Endothelial cell (in vitro differentiated cells): Measurements from ENCODE around the gene PARD3. TPM values are rescaled to one million over a fixed set of nuclear protein-coding genes. Genes with fewer than 3 reads are reported as not detected.

ENCODE experiments used
- DNase-seq: peaks from one replicate; pipeline ENCODE4 v3.0.0; 2021; ENCODE audit warnings: low spot score
- H3K27ac Mint-ChIP-seq: one replicate; pipeline ENCODE4 v1.8.0; 2021; ENCODE audit warnings: mixed read lengths, inconsistent platforms; ENCODE audit not compliant: unreplicated experiment
- H3K27me3 Mint-ChIP-seq: one replicate; pipeline ENCODE4 v1.8.0; 2021; ENCODE audit warnings: mild to moderate bottlenecking, moderate library complexity, mixed read lengths, inconsistent platforms; ENCODE audit not compliant: unreplicated experiment
- H3K36me3 Mint-ChIP-seq: one replicate; pipeline ENCODE4 v1.8.0; 2021; ENCODE audit warnings: mild to moderate bottlenecking, low read depth, mixed read lengths, inconsistent platforms; ENCODE audit not compliant: unreplicated experiment
- H3K4me1 Mint-ChIP-seq: one replicate; pipeline ENCODE4 v1.8.0; 2021; ENCODE audit warnings: mild to moderate bottlenecking, mixed read lengths, inconsistent platforms; ENCODE audit not compliant: unreplicated experiment
- H3K4me3 Mint-ChIP-seq: one replicate; pipeline ENCODE4 v1.8.0; 2021; ENCODE audit warnings: mild to moderate bottlenecking, mixed read lengths, inconsistent platforms; ENCODE audit not compliant: unreplicated experiment
- H3K9me3 Mint-ChIP-seq: one replicate; pipeline ENCODE4 v1.8.0; 2021; ENCODE audit warnings: mixed read lengths, inconsistent platforms; ENCODE audit not compliant: unreplicated experiment
- CTCF ChIP-seq: fragments of 200-600 bp; sonication (generic); IDR thresholded peaks from one replicate; pipeline ENCODE4 v1.5.0; 2021; ENCODE audit warnings: antibody characterized with exemption; ENCODE audit not compliant: unreplicated experiment
- total RNA-seq: library from RNA; stranded (reverse); fragmentation: NEBNext Ultra II Directional; extraction: Animal tissue kit (Norgen Biotek cat#: 25700); gene quantifications from one replicate; pipeline ENCODE4 v1.2.1, GENCODE V29; 2021; ENCODE audit not compliant: unreplicated experiment

PARD3 gene
- total RNA-seq, 1 donor from 2014 or later = 35.2 TPM

- Mint-ChIP-seq H3K9me3 (no peaks in the 10 kb centered on the region), H3K27ac (no peak overlapping the region), H3K4me1 (no peaks in the 10 kb centered on the region), H3K36me3 (no peaks in the 10 kb centered on the region), H3K27me3 (no peaks in the 10 kb centered on the region), H3K4me3 (no peak overlapping the region)
- DNase-seq = no peak
- TF ChIP-seq CTCF = no peak
Observed at GRCh38 chr10:34470307-34470706, 344.8 kb downstream of the PARD3 start.

DNA sequence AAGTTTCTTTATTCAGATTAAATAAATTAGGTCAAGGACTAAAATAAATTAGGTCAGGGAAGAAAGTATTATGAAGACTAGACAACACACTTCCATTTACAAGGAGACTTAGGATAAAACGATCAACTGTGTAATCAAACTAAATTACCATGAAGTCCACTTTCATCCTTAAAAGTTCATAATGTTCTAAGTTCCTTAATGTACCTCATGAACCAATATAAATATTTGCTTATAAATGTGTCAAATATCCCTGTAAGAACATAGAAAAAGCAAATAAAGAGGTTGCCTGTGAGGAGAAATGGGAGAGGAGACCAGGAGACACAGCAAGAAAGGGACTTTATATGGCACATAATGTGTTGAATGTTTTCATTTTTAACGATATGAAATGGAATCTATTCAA lies 345.6 kb downstream of the PARD3 start:
- no peak for DNase-seq
- no peak for TF ChIP-seq CTCF
- no peak overlapping the region for H3K4me3 Mint-ChIP-seq
- H3K36me3 Mint-ChIP-seq = no peaks in the 10 kb centered on the region
- no peaks in the 10 kb centered on the region for H3K4me1 Mint-ChIP-seq
- H3K27me3 Mint-ChIP-seq = no peaks in the 10 kb centered on the region
- no peaks in the 10 kb centered on the region for H3K9me3 Mint-ChIP-seq
- no peak overlapping the region for H3K27ac Mint-ChIP-seq

- no peaks in the 10 kb centered on the region for H3K4me1 Mint-ChIP-seq
Observed at GRCh38 chr10:34467902-34468301, 347.2 kb downstream of the PARD3 start.

DNA sequence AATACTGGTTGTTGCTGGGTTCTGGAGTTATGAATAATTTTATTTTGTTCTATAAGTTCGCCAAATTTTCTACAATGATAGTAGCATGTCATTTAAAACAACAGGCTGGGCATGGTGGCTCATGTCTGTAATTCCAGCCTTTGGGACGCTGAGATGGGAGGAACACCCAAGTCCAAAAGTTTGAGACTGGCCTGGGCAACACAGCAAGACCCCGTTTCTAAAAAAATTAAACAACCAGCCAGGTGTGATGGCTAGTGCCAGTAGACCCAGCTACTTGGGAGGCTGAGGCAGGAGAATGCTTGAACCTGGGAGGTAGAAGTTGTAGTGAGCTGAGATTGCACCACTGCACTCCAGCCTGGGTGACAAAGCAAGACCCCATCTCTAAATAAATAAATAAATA lies 347.7 kb downstream of the PARD3 start:
- H3K4me1 Mint-ChIP-seq = no peaks in the 10 kb centered on the region
- DNase-seq = no peak
- no peak overlapping the region for H3K27ac Mint-ChIP-seq
- peaks cover 2% of the 10 kb centered on the region for H3K36me3 Mint-ChIP-seq
- H3K4me3 Mint-ChIP-seq = no peak overlapping the region
- H3K27me3 Mint-ChIP-seq = peaks cover under 1% of the 10 kb centered on the region
- no peak for TF ChIP-seq CTCF
- no peaks in the 10 kb centered on the region for H3K9me3 Mint-ChIP-seq

More at GRCh38 chr10:34467902-34468301, 347.2 kb downstream of the PARD3 start:
- Mint-ChIP-seq H3K27ac (no peak overlapping the region), H3K4me3 (no peak overlapping the region), H3K9me3 (no peaks in the 10 kb centered on the region), H3K27me3 (no peaks in the 10 kb centered on the region), H3K36me3 (no peaks in the 10 kb centered on the region)
- no peak for TF ChIP-seq CTCF
- DNase-seq = no peak

- DNase-seq = no peak
- Mint-ChIP-seq H3K4me1 (no peaks in the 10 kb centered on the region), H3K27me3 (peaks cover 1% of the 10 kb centered on the region), H3K27ac (no peak overlapping the region), H3K9me3 (no peaks in the 10 kb centered on the region), H3K4me3 (no peak overlapping the region), H3K36me3 (peaks cover 5% of the 10 kb centered on the region)
- no peak for TF ChIP-seq CTCF
Observed at GRCh38 chr10:34465678-34466077, 349.4 kb downstream of the PARD3 start.
